ENCODE measurements around the gene ZC3H7A.

- TF ChIP-seq ARNT (IDR thresholded peaks at IDR 0.05) (no peak), BHLHE40 (IDR thresholded peaks at IDR 0.05; ENCODE audit: borderline replicate concordance) (no peak), PKNOX1 (IDR thresholded peaks at IDR 0.05) (no peak), ZNF384 (IDR thresholded peaks at IDR 0.05) (no peak)
Measured at GRCh38 chr16:11768849-11769248, 28.2 kb downstream of the ZC3H7A start.

Measured in HEK293T (cell line).